Cardiac muscle cell (in vitro differentiated cells and primary cell): ENCODE data around the gene CSMD2. TPM values are rescaled to one million over a fixed set of nuclear protein-coding genes. Genes with fewer than 3 reads are reported as not detected.

ENCODE experiments used
- DNase-seq, 2 donors: peaks; one replicate each; pipeline versions ENCODE4 v3.0.0 to v3.0.0-alpha.2; 2010 to 2017; ENCODE audit warnings: low read depth in 1 of 2, low spot score in 1 of 2
- H3K27ac ChIP-seq: fragments of 200-600 bp; sonication (generic); 2 replicates; pipeline ENCODE4 v1.5.1; 2016
- H3K27me3 ChIP-seq: fragments of 200-600 bp; sonication (generic); 2 replicates; pipeline ENCODE4 v1.6.0; 2016; ENCODE audit warnings: control low read depth
- H3K36me3 ChIP-seq: fragments of 200-600 bp; sonication (generic); 2 replicates; pipeline ENCODE4 v1.5.1; 2016; ENCODE audit warnings: control low read depth
- H3K4me1 ChIP-seq: fragments of 200-600 bp; sonication (generic); 2 replicates; pipeline ENCODE4 v1.8.1; 2017; ENCODE audit warnings: low read depth, mild to moderate bottlenecking, mixed run types
- H3K4me3 ChIP-seq: fragments of 200-600 bp; sonication (generic); 2 replicates; pipeline ENCODE4 v1.5.1; 2016; ENCODE audit warnings: mild to moderate bottlenecking
- H3K9me3 ChIP-seq: fragments of 200-600 bp; sonication (generic); 2 replicates; pipeline ENCODE4 v1.5.1; 2017; ENCODE audit warnings: low read depth, mild to moderate bottlenecking, control low read depth
- polyA plus RNA-seq: library from polyadenylated mRNA; unstranded; fragments of >200 nt; fragmentation: Nextera tagmentation; extraction: Ambion mirVana; gene quantifications from 2 replicates; pipeline ENCODE4 v1.2.1, GENCODE V29; 2016
- total RNA-seq: library from RNA; depleted of rRNA; stranded (reverse); fragments of >200 nt; gene quantifications from 2 replicates; pipeline ENCODE4 v1.2.3, GENCODE V29; 2016
- TF ChIP-seq, protein P1 (sequence below): IDR thresholded peaks from 2 replicates; pipeline ENCODE4 v1.5.1; 2012; ENCODE audit warnings: low read depth, mild to moderate bottlenecking, low read length

Gene CSMD2
- total and polyA plus RNA-seq, 2 experiments from 2014 or later: 0.24 TPM; not detected in 1

GRCh38 chr1:33641104-33641830, 523.8 kb downstream of the CSMD2 start:
- DNase-seq: peak; percentile 23 to 45
- no peak overlapping the region for H3K4me3 ChIP-seq
- TF ChIP-seq, protein P1, sequence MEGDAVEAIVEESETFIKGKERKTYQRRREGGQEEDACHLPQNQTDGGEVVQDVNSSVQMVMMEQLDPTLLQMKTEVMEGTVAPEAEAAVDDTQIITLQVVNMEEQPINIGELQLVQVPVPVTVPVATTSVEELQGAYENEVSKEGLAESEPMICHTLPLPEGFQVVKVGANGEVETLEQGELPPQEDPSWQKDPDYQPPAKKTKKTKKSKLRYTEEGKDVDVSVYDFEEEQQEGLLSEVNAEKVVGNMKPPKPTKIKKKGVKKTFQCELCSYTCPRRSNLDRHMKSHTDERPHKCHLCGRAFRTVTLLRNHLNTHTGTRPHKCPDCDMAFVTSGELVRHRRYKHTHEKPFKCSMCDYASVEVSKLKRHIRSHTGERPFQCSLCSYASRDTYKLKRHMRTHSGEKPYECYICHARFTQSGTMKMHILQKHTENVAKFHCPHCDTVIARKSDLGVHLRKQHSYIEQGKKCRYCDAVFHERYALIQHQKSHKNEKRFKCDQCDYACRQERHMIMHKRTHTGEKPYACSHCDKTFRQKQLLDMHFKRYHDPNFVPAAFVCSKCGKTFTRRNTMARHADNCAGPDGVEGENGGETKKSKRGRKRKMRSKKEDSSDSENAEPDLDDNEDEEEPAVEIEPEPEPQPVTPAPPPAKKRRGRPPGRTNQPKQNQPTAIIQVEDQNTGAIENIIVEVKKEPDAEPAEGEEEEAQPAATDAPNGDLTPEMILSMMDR: peak; percentile 37

GRCh38 chr1:33640114-33640660, 524.8 kb downstream of the CSMD2 start:
- H3K36me3 ChIP-seq: no peaks in the 10 kb centered on the region
- H3K27me3 ChIP-seq: no peaks in the 10 kb centered on the region
- no peaks in the 10 kb centered on the region for H3K4me1 ChIP-seq
- H3K27ac ChIP-seq: no peak overlapping the region
- no peak overlapping the region for H3K4me3 ChIP-seq
- peak in 1 of 2 donors; percentile 25 for DNase-seq
- H3K9me3 ChIP-seq: no peaks in the 10 kb centered on the region
- TF ChIP-seq, protein P1: no peak

More at GRCh38 chr1:33641104-33641830, 523.8 kb downstream of the CSMD2 start:
- H3K36me3 ChIP-seq: no peaks in the 10 kb centered on the region
- H3K4me1 ChIP-seq: no peaks in the 10 kb centered on the region
- H3K27me3 ChIP-seq: no peaks in the 10 kb centered on the region
- H3K27ac ChIP-seq: no peak overlapping the region
- H3K9me3 ChIP-seq: no peaks in the 10 kb centered on the region

DNA sequence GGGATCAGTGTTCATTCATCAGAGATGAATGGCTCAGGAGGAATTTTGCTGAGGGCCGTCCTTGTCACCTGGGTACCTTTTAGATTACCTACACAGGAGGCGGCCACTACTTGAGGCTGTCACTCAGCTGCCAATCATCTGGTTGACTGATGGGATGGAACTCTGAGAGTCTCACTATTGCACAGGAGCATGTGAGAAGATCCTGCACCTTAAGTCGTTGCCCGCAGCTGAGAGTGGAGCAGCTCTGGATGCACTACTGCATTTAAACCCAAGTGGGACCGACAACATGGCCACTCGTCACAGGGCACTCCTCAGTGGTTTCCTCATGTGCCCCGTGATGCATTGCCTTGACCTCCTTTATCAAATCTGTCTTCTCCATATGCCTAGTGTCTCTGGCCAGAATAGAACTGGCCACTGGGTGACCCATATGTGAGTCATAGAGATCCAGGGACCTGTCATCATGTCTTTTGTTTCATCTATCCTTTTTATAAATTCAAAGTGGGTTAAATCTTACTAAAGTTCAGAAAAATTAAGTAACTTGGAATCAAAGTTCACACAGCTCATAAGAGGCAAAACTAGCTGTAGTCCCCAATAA, 527.1 kb downstream of the CSMD2 start:
- H3K36me3 ChIP-seq: no peaks in the 10 kb centered on the region
- DNase-seq: no peak
- no peaks in the 10 kb centered on the region for H3K4me1 ChIP-seq
- H3K27me3 ChIP-seq: no peaks in the 10 kb centered on the region
- no peak overlapping the region for H3K27ac ChIP-seq
- TF ChIP-seq, protein P1: no peak
- H3K4me3 ChIP-seq: no peak overlapping the region
- H3K9me3 ChIP-seq: no peaks in the 10 kb centered on the region

DNA sequence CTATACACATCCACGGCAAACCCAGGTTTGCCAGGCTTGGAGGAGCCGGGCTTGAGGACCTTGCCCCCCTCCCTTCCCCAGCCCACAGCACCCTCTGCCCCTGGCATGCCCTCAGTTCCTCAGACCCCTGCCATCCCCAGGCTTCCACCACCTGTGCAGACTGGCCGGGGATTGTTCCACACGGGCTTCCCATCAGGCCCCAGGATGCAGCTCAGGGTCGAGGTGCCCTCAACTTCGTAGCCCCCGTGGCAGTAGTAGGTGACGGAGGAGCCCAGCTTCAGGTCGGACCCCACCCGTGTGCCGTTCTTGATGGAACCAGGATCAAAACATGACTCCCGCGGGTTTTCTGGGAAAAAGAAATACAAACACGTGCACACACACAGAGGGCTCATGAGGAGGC, 528.8 kb downstream of the CSMD2 start:
- no peak for DNase-seq
- no peaks in the 10 kb centered on the region for H3K36me3 ChIP-seq
- TF ChIP-seq, protein P1: no peak
- H3K9me3 ChIP-seq: no peaks in the 10 kb centered on the region
- no peaks in the 10 kb centered on the region for H3K4me1 ChIP-seq
- no peak overlapping the region for H3K4me3 ChIP-seq
- no peak overlapping the region for H3K27ac ChIP-seq
- H3K27me3 ChIP-seq: no peaks in the 10 kb centered on the region

- Histone ChIP-seq H3K36me3 (no peaks in the 10 kb centered on the region), H3K4me1 (no peaks in the 10 kb centered on the region), H3K9me3 (no peaks in the 10 kb centered on the region), H3K27me3 (no peaks in the 10 kb centered on the region), H3K27ac (no peak overlapping the region), H3K4me3 (no peak overlapping the region)
- DNase-seq: no peak
- TF ChIP-seq, protein P1: no peak
These were observed 529.6 kb downstream of the CSMD2 start for GRCh38 chr1:33635336-33636012.
